ENCODE results near the gene ELOVL3.

- TF ChIP-seq CTCF (IDR thresholded peaks at IDR 0.05) (no peak), POLR2A (IDR thresholded peaks at IDR 0.05) (no peak), EP300 (IDR thresholded peaks at IDR 0.05) (no peak), POLR2AphosphoS5 (IDR thresholded peaks at IDR 0.05) (no peak)
Observed at GRCh38 chr10:102185811-102186527, 40.1 kb upstream of the ELOVL3 start.
